NCI-H2081 (cell line): ENCODE data around the gene PPIG.
"Not testable (repeated sequence)": the region's sequence is repeated elsewhere in the genome, so short reads cannot be mapped to it uniquely, and the experiment has no call there.

Experiments used
- DNase-seq, 2 experiments: peaks; one replicate each; lab custom pipeline; 2025; lab: John Stamatoyannopoulos, UW

PPIG gene

GRCh38 chr2:169584005-169584877 is at the start of gene PPIG:
Gene PPIG (plus strand): TSS chr2:169584351. CDS start chr2:169604042, 19,691 bp downstream.
- peak; percentile 90 to 94 for DNase-seq

GRCh38 chr2:169539460-169539859 is 44.7 kb upstream of the PPIG start:
- DNase-seq: not testable (repeated sequence)

GRCh38 chr2:169540146-169540545 is 44.0 kb upstream of the PPIG start:
- no peak for DNase-seq

GRCh38 chr2:169542433-169542832 is 41.7 kb upstream of the PPIG start:
- DNase-seq: no peak

- no peak for DNase-seq
These were observed 37.4 kb upstream of the PPIG start for GRCh38 chr2:169546756-169547155.

GRCh38 chr2:169561364-169561763 is 22.8 kb upstream of the PPIG start:
- no peak for DNase-seq

GRCh38 chr2:169562084-169562483 is 22.1 kb upstream of the PPIG start:
- not testable (repeated sequence) for DNase-seq

GRCh38 chr2:169562519-169562918 is 21.6 kb upstream of the PPIG start:
- DNase-seq: no peak

DNA sequence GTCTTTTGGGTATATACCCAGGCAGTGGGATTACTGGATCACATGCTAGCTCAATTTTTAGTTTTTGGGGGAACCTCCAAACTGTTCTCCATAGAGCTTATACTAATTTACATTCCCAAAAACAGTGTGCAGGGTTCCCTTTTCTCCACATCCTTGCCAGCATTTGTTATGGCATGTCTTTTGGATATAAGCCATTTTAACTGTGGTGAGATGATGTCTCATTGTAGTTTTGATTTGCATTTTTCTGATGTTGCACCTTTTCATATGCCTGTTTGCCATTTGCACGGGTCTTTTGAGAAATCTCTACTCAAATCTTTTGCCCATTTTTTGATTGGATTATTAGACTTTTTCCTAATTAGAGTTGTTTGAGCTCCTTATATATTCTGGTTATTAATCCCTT is 18.5 kb upstream of the PPIG start:
- DNase-seq: no peak

DNA sequence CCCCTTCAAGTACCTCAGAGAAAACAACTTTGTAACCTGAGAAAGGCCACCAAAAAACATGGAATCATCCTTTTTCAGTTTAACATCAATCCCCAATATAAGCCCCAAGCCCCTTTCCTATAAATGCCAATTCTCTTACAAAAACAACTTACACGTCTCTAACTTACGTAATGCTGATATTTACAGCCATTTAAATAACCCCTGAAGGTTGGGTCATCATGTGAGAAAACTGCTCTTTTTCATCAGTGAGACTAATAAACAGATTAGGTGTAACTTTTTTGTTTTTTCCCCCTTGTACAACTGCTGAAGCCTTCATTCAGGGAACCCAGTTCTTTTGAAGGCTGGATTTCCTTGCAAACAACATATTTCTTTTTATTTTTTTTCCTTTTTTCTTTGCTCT is 14.2 kb upstream of the PPIG start:
- no peak for DNase-seq

DNA sequence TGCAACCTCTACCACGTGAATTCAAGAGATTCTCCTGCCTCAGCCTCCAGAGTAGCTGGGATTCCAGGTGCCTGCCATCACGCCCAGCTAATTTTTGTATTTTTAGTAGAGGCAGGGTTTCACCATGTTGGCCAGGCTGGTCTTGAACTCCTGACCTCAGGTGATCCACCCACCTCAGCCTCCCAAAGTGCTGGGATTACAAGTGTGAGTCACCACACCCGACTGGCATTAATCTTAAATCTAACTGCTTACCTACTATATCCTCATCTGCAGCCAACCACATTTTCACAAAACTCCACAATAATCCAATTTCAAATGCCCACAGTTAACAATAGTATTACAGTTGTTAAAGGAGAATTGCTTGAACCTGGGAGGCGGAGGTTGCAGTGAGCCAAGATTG is 13.4 kb upstream of the PPIG start:
- not testable (repeated sequence) for DNase-seq

DNA sequence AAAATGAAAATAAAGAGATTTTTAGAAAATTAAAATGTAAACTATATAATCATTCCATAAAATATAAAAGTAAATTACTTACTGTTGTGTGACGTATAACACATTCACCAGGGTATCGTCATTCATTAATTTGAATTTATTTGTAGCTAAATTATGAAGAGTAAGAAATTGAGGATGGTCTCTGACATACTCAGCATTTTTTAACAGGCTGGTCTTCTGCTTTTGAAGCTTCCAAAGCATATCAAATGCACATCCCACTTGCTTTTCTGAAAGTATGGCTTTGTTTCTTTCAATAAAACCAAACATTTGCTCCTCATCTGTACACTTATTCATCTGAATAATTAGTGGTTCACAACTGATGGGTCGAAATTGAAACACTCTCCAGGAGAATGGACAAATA is 12.6 kb upstream of the PPIG start:
- DNase-seq: no peak

DNA sequence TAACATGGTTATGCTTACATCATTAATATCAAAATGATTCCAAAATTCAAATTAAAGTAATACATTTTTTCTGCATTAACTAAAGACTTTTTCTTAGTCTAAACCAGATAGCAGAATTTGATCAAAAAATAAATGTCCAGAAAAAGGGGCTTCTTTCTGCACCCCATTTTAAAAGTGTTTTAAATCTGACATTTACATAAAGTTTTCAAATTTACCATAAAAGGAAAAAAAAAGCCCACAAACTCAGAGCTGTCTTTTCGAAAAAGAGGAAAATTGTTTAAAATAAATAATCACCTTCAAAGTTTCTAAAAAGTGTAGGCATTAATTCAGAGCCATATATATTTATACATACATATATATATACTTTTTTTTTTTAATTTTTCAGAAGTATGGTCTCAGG is 12.0 kb upstream of the PPIG start:
- DNase-seq: no peak

DNA sequence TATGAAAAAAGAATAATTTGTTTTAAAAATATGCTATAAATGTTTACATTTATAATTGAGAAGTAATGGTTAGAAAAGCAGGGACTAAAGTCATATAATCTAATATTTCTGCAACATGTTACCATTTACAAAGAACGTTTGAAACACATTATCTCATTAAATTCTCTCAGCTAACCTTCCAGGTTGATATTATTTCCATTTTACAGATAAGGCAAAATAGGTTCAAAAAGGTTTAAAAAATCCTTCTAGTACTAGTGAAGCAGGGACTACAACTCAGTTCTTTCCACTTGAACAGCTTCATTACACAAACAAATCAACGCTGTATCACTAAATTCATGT is 11.4 kb upstream of the PPIG start:
- DNase-seq: no peak

DNA sequence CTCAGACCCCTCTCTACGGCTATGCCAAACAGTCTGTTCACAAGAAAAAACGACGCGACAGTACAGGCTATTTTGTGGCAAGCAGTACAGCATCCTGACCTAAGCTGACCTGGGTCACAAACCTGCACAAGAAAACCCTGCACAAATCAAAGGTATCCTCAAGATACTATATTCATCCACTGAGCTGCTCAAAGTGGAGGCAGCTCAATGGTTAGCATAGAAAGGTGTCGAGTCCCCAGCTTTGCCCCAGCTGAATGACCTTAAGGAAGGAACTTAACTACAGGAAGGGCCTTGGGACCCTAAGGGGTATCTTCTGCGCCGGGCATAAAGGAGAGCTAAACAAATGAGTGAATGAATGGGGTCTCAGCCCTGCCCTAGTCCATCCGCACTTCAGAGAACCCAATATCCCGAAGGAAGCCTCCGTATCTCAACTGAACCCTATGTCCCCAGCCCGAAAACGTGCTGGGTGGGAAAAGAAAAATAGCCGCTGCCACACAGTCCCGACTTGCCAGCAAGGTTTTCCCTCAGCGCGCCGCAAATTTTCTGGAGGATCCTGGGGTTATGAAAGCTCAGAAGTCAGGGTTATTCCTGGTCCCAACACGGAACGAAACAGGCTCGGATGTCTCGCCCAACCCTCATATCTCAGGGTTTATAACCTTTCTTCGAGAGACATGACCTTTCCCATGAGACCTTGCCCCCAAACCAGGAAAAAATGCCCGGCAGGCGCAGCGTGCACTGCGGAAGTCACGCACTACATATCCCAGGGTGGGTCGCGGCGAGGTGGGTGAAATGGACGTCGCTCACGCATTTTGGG is 10.8 kb upstream of the PPIG start, which contains the start of gene FASTKD1:
TSS of gene FASTKD1 (minus strand) at position 706 of the 814 bp plus-strand sequence. CDS start 1,836 bp downstream, outside the sequence.
- peak; percentile 88 to 95 for DNase-seq

- no peak for DNase-seq
These were observed 10.2 kb upstream of the PPIG start for GRCh38 chr2:169573974-169574299.

- not testable (repeated sequence) for DNase-seq
These were observed 9.6 kb upstream of the PPIG start for GRCh38 chr2:169574539-169574938.

GRCh38 chr2:169575264-169575663 is 8.9 kb upstream of the PPIG start:
- DNase-seq: not testable (repeated sequence)

GRCh38 chr2:169579044-169579443 is 5.1 kb upstream of the PPIG start:
- no peak for DNase-seq

- not testable (repeated sequence) for DNase-seq
These were observed 1.4 kb upstream of the PPIG start for GRCh38 chr2:169582552-169583266.

GRCh38 chr2:169583518-169583917 is 633 bp upstream of the PPIG start:
- no peak for DNase-seq

DNA sequence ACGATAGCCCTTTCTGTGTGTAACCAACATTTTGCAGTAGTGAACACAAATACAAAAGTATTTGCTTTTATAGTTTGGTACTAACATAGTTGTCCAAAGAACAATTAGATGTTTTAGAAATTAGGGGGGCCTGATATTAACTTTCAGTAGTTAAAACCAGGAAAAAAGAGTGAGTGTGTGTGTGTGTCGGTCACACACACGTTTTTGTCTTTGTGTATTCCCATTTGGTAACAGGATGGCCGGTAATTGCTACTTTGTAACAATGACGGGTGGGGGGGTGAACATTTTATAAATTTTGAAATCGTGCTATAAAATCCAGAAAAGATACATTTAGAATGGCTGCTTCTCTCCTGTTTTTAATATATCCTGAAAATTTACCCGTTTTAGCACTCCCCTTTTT is 1.5 kb downstream of the PPIG start:
- no peak for DNase-seq
